HCT116 (cell line): ENCODE results near the gene KLHL17. TPM values are rescaled to one million over a fixed set of nuclear protein-coding genes. Genes with fewer than 3 reads are reported as not detected.

Source experiments
- ATAC-seq: fragments of 200-7000 bp; cut with Tn5 transposase; 2 replicates; pipeline ENCODE4 v1.9.1; 2020; ENCODE audit warnings: mild to moderate bottlenecking, moderate library complexity
- BruUV-seq: library from RNA; stranded (reverse); fragments of 400-500 nt; replicated peaks from 2 replicates; lab custom pipeline; 2021; lab: Mats Ljungman, UMichigan
- CTCF ChIA-PET: fragments of 300-600 bp; sonication (Branson Sonifier 250); formaldehyde crosslinking; loops from one replicate; lab custom pipeline; 2021; ENCODE audit warnings: antibody characterized with exemption; lab: Charles Lee
- POLR2A ChIA-PET: fragments of 300-600, 350-600 bp; sonication (Branson Sonifier 250); formaldehyde crosslinking; loops from one replicate; lab custom pipeline; 2021; ENCODE audit warnings: antibody characterized with exemption; lab: Charles Lee
- RAD21 ChIA-PET, 2 experiments: fragments of 300-600 bp; sonication (Branson Sonifier 250); formaldehyde crosslinking; loops; one replicate each; lab custom pipeline; 2023; ENCODE audit warnings: low total read pairs in 2 of 2; ENCODE audit not compliant: uncharacterized antibody in 2 of 2, unreplicated experiment in 2 of 2, low non-redundant PET in 1 of 2; lab: Charles Lee
- DNase-seq: peaks from one replicate; pipeline ENCODE4 v3.0.0-alpha.2; 2010; ENCODE audit warnings: low read depth, low spot score
- H2AFZ ChIP-seq: fragments of 200-600 bp; shearing (Covaris generic), sonication (generic); 2 replicates; pipeline ENCODE4 v1.6.1; 2017; ENCODE audit warnings: low read depth, mixed run types, mixed read lengths, antibody characterized with exemption, low read length; ENCODE audit not compliant: poor library complexity, severe bottlenecking
- H3K27ac ChIP-seq: 2 replicates; pipeline ENCODE4 v1.5.1; 2012; ENCODE audit warnings: low read depth, low read length
- H3K27me3 ChIP-seq: fragments of 200-600 bp; sonication (generic); 2 replicates; pipeline ENCODE4 v1.6.1; 2016; ENCODE audit warnings: mixed run types, low read length, mixed read lengths; ENCODE audit not compliant: insufficient read depth
- H3K36me3 ChIP-seq, 2 experiments: fragments of 200-500 bp in 1 of 2; fragments of 200-600 bp in 1 of 2; sonication (Bioruptor generic) in 1 of 2; sonication (generic) in 1 of 2; 2 replicates each; pipeline versions ENCODE4 v1.5.1 to v1.6.1; 2014 to 2016; ENCODE audit warnings: low read length in 2 of 2, inconsistent platforms in 1 of 2, mixed read lengths in 1 of 2, mixed run types in 1 of 2; ENCODE audit not compliant: insufficient read depth in 2 of 2, control insufficient read depth in 1 of 2
- H3K4me1 ChIP-seq, 2 experiments: fragments of 200-600 bp in 1 of 2; sonication (generic) in 1 of 2; 2 replicates each; pipeline versions ENCODE4 v1.5.1 to v1.6.1; 2012 to 2017; ENCODE audit warnings: low read length in 2 of 2, inconsistent platforms in 1 of 2, mild to moderate bottlenecking in 1 of 2, mixed read lengths in 1 of 2, mixed run types in 1 of 2, moderate library complexity in 1 of 2; ENCODE audit not compliant: insufficient read depth in 2 of 2, control insufficient read depth in 1 of 2
- H3K4me2 ChIP-seq: fragments of 200-600 bp; sonication (generic); 2 replicates; pipeline ENCODE4 v1.6.1; 2017; ENCODE audit warnings: mixed run types, low read length, mixed read lengths
- H3K4me3 ChIP-seq, 2 experiments: fragments of 200-600 bp in 1 of 2; sonication (generic) in 1 of 2; replicated peaks in 1 of 2; 2 replicates each; pipeline ENCODE4 v1.5.1; 2011 to 2016; ENCODE audit warnings: low read length in 2 of 2, control low read depth in 1 of 2, low read depth in 1 of 2, mild to moderate bottlenecking in 1 of 2, mixed read lengths in 1 of 2, mixed run types in 1 of 2
- H3K79me2 ChIP-seq: fragments of 200-600 bp; sonication (generic); 2 replicates; pipeline ENCODE4 v1.6.1; 2017; ENCODE audit warnings: mild to moderate bottlenecking, mixed run types, low read length, moderate library complexity, mixed read lengths; ENCODE audit not compliant: insufficient read depth
- H3K9ac ChIP-seq: fragments of 200-600 bp; sonication (generic); 2 replicates; pipeline ENCODE4 v1.6.1; 2016; ENCODE audit warnings: low read length, mixed read lengths
- H3K9me2 ChIP-seq: fragments of 200-600 bp; sonication (generic), shearing (Covaris generic); 2 replicates; pipeline ENCODE4 v1.6.1; 2017; ENCODE audit warnings: mixed run types, mild to moderate bottlenecking, moderate library complexity; ENCODE audit not compliant: insufficient read depth
- H3K9me3 ChIP-seq, 2 experiments: fragments of 200-500 bp in 1 of 2; fragments of 200-600 bp in 1 of 2; sonication (Bioruptor generic) in 1 of 2; sonication (generic) in 1 of 2; 2 replicates each; pipeline ENCODE4 v1.6.1; 2014 to 2017; ENCODE audit warnings: low read length in 2 of 2, mixed read lengths in 2 of 2, inconsistent platforms in 1 of 2, low read depth in 1 of 2, mild to moderate bottlenecking in 1 of 2, mixed run types in 1 of 2, moderate library complexity in 1 of 2; ENCODE audit not compliant: control insufficient read depth in 1 of 2, insufficient read depth in 1 of 2
- H4K20me1 ChIP-seq: fragments of 200-600 bp; sonication (generic), shearing (Covaris generic); 2 replicates; pipeline ENCODE4 v1.6.1; 2017; ENCODE audit warnings: mixed run types, mild to moderate bottlenecking, moderate library complexity; ENCODE audit not compliant: insufficient read depth
- CBX3 ChIP-seq: IDR thresholded peaks from 2 replicates; pipeline ENCODE4 v1.6.1; 2012; ENCODE audit warnings: low read depth
- EGR1 ChIP-seq: IDR thresholded peaks from 2 replicates; pipeline ENCODE4 v1.6.1; 2012; ENCODE audit warnings: low read depth
- EZH2 ChIP-seq: fragments of 200-600 bp; sonication (generic); IDR thresholded peaks from 2 replicates; pipeline ENCODE4 v1.6.1; 2017; ENCODE audit warnings: antibody characterized with exemption, mixed run types
- FOSL1 ChIP-seq: IDR thresholded peaks from 2 replicates; pipeline ENCODE4 v1.6.1; 2012; ENCODE audit warnings: low read depth
- JUND ChIP-seq: IDR thresholded peaks from 2 replicates; pipeline ENCODE4 v1.6.1; 2012
- POLR2A ChIP-seq: IDR thresholded peaks from 2 replicates; pipeline ENCODE4 v1.7.0; 2011; ENCODE audit warnings: borderline replicate concordance; ENCODE audit not compliant: insufficient read depth, insufficient read length; ENCODE audit errors: extremely low read depth
- POLR2AphosphoS5 ChIP-seq: IDR thresholded peaks from 2 replicates; pipeline ENCODE4 v1.6.1; 2011; ENCODE audit warnings: mild to moderate bottlenecking, low read depth, low read length, moderate library complexity
- SP1 ChIP-seq: IDR thresholded peaks from 2 replicates; pipeline ENCODE4 v1.6.1; 2012; ENCODE audit warnings: low read depth
- SRF ChIP-seq: IDR thresholded peaks from 2 replicates; pipeline ENCODE4 v1.6.1; 2012; ENCODE audit warnings: low read depth
- TCF7L2 ChIP-seq: IDR thresholded peaks from 2 replicates; pipeline ENCODE4 v1.7.0; 2011; ENCODE audit warnings: borderline replicate concordance, inconsistent platforms; ENCODE audit not compliant: insufficient read depth, insufficient read length; ENCODE audit errors: extremely low read depth
- YY1 ChIP-seq: IDR thresholded peaks from 2 replicates; pipeline ENCODE4 v1.6.1; 2011; ENCODE audit warnings: low read length, low read depth, moderate library complexity, mild to moderate bottlenecking; ENCODE audit not compliant: insufficient replicate concordance; ENCODE audit errors: extremely low read depth
- ZFX ChIP-seq: fragments of 450-650 bp; IDR thresholded peaks from 2 replicates; pipeline ENCODE4 v1.6.1; 2017
- ZNF274 ChIP-seq: fragments of 200-500 bp; sonication (Bioruptor generic); IDR thresholded peaks from 2 replicates; pipeline ENCODE4 v1.6.1; 2014; ENCODE audit warnings: mild to moderate bottlenecking, low read depth, low read length, inconsistent platforms
- intact Hi-C: fragments of 100-400 bp; cut with micrococcal nuclease; formaldehyde crosslinking; loops from 2 replicates; pipeline ENCODE4 v1.10.0; 2022
- total RNA-seq: library from RNA; stranded (reverse); gene quantifications from one replicate; pipeline ENCODE4 v1.2.1, GENCODE V29; 2021; ENCODE audit not compliant: unreplicated experiment
- TF ChIP-seq, protein P1 (sequence below): IDR thresholded peaks from 2 replicates; pipeline ENCODE4 v1.6.1; 2011; ENCODE audit warnings: mild to moderate bottlenecking, low read length, moderate library complexity; ENCODE audit not compliant: insufficient replicate concordance; ENCODE audit errors: extremely low read depth
- TF ChIP-seq, protein P2 (sequence below): IDR thresholded peaks from 2 replicates; pipeline ENCODE4 v1.6.1; 2012
- TF ChIP-seq, protein P3 (sequence below), 3 experiments: fragments of 200-600 bp in 1 of 3; sonication (generic) in 1 of 3; IDR thresholded peaks in 2 of 3; conservative IDR thresholded peaks in 1 of 3; 2 replicates each; pipeline ENCODE4 v1.5.1; 2012 to 2017; ENCODE audit warnings: low read depth in 2 of 3, low read length in 2 of 3, antibody characterized with exemption in 1 of 3, borderline replicate concordance in 1 of 3, control low read depth in 1 of 3, mild to moderate bottlenecking in 1 of 3, mixed read lengths in 1 of 3, mixed run types in 1 of 3, moderate library complexity in 1 of 3; ENCODE audit not compliant: insufficient read depth in 1 of 3

KLHL17 gene
- total RNA-seq, 1 experiment from 2014 or later, result 100.0 TPM

DNA sequence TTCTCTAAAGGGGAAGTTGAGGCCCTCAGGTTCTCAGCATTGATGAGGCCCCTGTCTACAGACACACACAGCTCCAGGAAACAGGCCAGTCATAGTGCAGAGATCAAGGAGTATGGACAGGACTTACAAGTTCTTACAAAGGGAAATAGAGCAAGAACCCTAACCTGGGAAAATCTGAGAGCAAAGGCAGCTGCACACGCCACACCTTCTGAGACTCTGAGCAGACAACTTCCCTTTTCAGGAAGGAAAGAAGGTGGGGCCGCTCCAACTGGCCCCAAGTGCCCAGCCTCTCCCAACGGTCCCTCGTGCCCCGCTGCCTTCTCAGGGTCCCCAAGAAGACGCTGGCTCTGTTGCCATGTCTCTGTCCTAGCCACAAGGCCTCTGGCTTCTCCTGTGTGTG lies 4.9 kb upstream of the KLHL17 start (continued):
- TF ChIP-seq, protein P1, sequence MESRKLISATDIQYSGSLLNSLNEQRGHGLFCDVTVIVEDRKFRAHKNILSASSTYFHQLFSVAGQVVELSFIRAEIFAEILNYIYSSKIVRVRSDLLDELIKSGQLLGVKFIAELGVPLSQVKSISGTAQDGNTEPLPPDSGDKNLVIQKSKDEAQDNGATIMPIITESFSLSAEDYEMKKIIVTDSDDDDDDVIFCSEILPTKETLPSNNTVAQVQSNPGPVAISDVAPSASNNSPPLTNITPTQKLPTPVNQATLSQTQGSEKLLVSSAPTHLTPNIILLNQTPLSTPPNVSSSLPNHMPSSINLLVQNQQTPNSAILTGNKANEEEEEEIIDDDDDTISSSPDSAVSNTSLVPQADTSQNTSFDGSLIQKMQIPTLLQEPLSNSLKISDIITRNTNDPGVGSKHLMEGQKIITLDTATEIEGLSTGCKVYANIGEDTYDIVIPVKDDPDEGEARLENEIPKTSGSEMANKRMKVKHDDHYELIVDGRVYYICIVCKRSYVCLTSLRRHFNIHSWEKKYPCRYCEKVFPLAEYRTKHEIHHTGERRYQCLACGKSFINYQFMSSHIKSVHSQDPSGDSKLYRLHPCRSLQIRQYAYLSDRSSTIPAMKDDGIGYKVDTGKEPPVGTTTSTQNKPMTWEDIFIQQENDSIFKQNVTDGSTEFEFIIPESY, result no peak
- TF ChIP-seq JUND, result no peak
- TF ChIP-seq POLR2A, result no peak
- no peak for TF ChIP-seq ZNF274
- no peak for TF ChIP-seq EGR1
- TF ChIP-seq SP1, result no peak
- no peak for TF ChIP-seq POLR2AphosphoS5
- TF ChIP-seq, protein P2, sequence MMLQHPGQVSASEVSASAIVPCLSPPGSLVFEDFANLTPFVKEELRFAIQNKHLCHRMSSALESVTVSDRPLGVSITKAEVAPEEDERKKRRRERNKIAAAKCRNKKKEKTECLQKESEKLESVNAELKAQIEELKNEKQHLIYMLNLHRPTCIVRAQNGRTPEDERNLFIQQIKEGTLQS, result no peak
- no peak for TF ChIP-seq SRF
- no peak for TF ChIP-seq FOSL1
- TF ChIP-seq, all 23 proteins: peak for 0

DNA sequence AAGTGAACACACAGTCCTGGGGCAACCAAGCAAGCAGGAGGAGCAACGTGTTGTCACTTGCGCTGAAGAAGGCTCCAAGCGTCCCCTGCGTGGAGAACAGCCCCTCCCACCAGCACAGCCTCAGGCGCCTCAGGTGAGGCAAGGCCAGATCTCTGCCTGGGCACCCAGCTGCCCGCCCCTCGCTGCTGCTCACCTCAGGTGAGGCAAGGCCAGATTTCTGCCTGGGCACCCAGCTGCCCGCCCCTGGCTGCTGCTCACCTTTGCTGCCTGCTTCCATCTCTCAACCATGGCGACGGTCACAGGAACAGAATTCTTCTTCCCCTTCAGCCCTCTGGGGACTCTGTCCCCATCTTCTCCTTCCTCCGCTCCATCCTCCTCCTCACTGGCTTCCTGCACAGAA lies 3.7 kb upstream of the KLHL17 start:
- POLR2A ChIA-PET, result no interaction called here
- no peak for ATAC-seq
- BruUV-seq, result no TSS peak
- TF ChIP-seq, protein P3, sequence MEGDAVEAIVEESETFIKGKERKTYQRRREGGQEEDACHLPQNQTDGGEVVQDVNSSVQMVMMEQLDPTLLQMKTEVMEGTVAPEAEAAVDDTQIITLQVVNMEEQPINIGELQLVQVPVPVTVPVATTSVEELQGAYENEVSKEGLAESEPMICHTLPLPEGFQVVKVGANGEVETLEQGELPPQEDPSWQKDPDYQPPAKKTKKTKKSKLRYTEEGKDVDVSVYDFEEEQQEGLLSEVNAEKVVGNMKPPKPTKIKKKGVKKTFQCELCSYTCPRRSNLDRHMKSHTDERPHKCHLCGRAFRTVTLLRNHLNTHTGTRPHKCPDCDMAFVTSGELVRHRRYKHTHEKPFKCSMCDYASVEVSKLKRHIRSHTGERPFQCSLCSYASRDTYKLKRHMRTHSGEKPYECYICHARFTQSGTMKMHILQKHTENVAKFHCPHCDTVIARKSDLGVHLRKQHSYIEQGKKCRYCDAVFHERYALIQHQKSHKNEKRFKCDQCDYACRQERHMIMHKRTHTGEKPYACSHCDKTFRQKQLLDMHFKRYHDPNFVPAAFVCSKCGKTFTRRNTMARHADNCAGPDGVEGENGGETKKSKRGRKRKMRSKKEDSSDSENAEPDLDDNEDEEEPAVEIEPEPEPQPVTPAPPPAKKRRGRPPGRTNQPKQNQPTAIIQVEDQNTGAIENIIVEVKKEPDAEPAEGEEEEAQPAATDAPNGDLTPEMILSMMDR (IDR thresholded peaks at IDR 0.05 in 2 of 3, conservative IDR thresholded peaks at IDR 0.05 in 1 of 3; ENCODE audit: borderline replicate concordance in 1 of 3, insufficient read depth in 1 of 3, low read depth in 2 of 3, low read length in 2 of 3), result no peak
- TF ChIP-seq EZH2, result no peak
- TF ChIP-seq TCF7L2, result no peak
- no peak for TF ChIP-seq SRF
- TF ChIP-seq POLR2AphosphoS5, result no peak
- no peak for TF ChIP-seq YY1
- TF ChIP-seq ZFX, result no peak
- no peak for TF ChIP-seq CBX3
- no peak for TF ChIP-seq ZNF274
- TF ChIP-seq, protein P1, result no peak
- TF ChIP-seq JUND, result no peak

More for the DNA sequence above, 3.7 kb upstream of the KLHL17 start:
- Histone ChIP-seq H3K27ac (no peak overlapping the region), H3K4me2 (no peak overlapping the region), H3K4me3 (no peak overlapping the region), H3K9ac (no peak overlapping the region), H3K79me2 (peaks cover 65% of the 10 kb centered on the region), H3K4me1 (peaks cover 8 to 15% of the 10 kb centered on the region in 2 experiments), H3K27me3 (no peaks in the 10 kb centered on the region), H2AFZ (no peak overlapping the region), H3K36me3 (peaks cover 24 to 45% of the 10 kb centered on the region in 2 experiments; a peak in 3 of 4 replicates), H4K20me1 (no peaks in the 10 kb centered on the region; the same call in 1 of the 2 replicates), H3K9me2 (no peaks in the 10 kb centered on the region), H3K9me3 (no peaks in the 10 kb centered on the region)
- ChIA-PET RAD21 (no interaction called here), CTCF (no interaction called here)
- intact Hi-C loops, result no loop called here
- no peak for DNase-seq
